ENCODE measurements around the gene NMUR2.
A peak's percentile ranks its signal among the peaks of the same experiment; 100 is the strongest.

DNA sequence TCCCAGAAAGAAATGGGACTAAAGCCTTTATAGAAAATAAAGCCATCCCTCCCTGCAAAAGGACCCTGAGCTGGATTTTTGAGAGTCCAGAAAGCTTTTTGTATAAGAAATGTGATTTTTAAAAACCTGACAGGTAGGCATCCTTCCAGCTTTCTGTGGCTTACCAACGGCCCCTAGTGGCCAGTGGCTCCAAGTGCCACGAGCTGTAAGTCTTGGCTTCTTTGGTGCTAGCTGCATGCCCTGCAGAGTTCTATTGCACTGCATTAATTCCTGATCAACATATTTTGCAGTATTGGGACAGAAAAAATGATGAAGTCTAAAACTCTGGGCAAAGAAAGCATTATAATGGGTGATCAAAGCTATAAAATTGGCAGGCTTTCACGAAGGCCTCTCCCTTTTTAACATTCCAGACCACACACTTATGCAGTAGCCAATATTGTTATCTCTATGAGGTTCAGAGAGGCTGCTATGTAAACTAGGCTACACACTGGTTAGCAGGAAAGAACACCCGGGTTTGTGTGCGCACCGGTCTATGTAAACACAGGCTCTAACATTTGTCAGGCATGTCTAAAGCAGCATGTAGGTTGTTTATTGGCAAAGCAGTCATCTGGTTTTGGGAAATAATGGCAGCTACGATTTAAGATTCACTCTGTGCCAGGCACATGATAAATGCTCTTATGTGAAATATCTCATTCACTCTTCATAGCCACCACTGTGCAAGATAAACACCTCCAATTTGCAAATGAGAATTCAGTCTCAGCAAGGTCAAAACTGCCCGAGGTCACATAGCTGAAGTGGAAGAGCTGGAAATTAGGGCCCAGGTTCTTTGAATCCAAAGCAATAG is 55.2 kb downstream of the NMUR2 start:
- TF ChIP-seq, protein P1, sequence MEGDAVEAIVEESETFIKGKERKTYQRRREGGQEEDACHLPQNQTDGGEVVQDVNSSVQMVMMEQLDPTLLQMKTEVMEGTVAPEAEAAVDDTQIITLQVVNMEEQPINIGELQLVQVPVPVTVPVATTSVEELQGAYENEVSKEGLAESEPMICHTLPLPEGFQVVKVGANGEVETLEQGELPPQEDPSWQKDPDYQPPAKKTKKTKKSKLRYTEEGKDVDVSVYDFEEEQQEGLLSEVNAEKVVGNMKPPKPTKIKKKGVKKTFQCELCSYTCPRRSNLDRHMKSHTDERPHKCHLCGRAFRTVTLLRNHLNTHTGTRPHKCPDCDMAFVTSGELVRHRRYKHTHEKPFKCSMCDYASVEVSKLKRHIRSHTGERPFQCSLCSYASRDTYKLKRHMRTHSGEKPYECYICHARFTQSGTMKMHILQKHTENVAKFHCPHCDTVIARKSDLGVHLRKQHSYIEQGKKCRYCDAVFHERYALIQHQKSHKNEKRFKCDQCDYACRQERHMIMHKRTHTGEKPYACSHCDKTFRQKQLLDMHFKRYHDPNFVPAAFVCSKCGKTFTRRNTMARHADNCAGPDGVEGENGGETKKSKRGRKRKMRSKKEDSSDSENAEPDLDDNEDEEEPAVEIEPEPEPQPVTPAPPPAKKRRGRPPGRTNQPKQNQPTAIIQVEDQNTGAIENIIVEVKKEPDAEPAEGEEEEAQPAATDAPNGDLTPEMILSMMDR (IDR thresholded peaks at IDR 0.05): peak; percentile 97
- TF ChIP-seq EZH2 (IDR thresholded peaks at IDR 0.05) (no peak), EZH2phosphoT487 (IDR thresholded peaks at IDR 0.05) (no peak)

Data from neural progenitor cell (in vitro differentiated cells).